VCaP (cell line): Measurements from ENCODE around the gene PSMD8.

Experiments
- H3K27ac ChIP-seq: fragments of 450-650 bp; 2 replicates; pipeline ENCODE4 v1.5.1; 2017
- TF ChIP-seq, protein P1 (sequence below): fragments of 450-650 bp; conservative IDR thresholded peaks from 2 replicates; pipeline ENCODE4 v1.5.1; 2017; ENCODE audit warnings: mild to moderate bottlenecking, moderate library complexity

PSMD8 gene

DNA sequence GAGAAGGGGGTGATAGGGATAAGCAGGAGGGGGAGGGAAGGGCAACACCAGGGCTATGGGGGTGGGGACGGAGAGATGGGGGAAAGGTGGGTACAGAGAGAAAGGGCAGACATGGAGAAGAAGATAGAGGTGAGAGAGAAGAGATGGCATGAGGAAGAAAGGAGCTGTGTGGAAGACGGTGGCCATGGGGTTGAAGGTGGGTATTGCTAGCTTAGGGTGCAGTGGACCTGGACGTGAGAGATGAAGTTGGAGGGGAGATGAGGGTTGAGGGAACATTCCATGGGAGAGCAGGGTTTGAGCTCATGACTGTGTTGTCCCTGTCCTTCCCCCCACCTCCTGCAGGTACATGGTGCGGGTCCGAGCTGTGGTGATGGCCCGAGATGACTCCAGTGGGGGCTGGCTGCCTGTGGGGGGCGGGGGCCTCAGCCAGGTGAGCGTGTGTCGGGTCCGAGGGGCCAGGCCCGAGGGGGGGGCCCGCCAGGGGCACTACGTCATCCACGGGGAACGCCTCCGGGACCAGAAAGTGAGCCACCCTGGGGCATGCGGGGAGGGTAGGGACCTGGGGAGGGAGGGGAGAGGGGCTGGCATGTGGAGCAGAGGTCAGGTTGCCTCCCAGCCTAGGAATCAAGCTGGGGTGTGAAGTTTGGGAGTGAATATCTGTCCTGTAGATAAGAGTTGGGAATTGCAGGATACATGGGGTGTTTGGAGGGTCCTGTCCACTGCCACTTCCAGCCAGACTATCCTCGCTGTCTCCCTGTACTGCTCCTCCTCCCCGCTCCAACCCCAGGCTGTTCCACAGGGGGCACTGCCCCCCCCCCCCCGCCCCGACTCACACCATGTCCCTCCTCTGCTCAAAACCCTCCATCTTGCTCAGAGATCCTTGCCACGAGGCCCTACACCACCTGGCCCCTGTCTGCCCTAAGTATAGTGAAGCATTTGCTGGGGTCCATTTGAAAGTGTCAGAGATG is 15.9 kb downstream of the PSMD8 start:
- H3K27ac ChIP-seq = no peak overlapping the region
- TF ChIP-seq, protein P1, sequence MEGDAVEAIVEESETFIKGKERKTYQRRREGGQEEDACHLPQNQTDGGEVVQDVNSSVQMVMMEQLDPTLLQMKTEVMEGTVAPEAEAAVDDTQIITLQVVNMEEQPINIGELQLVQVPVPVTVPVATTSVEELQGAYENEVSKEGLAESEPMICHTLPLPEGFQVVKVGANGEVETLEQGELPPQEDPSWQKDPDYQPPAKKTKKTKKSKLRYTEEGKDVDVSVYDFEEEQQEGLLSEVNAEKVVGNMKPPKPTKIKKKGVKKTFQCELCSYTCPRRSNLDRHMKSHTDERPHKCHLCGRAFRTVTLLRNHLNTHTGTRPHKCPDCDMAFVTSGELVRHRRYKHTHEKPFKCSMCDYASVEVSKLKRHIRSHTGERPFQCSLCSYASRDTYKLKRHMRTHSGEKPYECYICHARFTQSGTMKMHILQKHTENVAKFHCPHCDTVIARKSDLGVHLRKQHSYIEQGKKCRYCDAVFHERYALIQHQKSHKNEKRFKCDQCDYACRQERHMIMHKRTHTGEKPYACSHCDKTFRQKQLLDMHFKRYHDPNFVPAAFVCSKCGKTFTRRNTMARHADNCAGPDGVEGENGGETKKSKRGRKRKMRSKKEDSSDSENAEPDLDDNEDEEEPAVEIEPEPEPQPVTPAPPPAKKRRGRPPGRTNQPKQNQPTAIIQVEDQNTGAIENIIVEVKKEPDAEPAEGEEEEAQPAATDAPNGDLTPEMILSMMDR = no peak

DNA sequence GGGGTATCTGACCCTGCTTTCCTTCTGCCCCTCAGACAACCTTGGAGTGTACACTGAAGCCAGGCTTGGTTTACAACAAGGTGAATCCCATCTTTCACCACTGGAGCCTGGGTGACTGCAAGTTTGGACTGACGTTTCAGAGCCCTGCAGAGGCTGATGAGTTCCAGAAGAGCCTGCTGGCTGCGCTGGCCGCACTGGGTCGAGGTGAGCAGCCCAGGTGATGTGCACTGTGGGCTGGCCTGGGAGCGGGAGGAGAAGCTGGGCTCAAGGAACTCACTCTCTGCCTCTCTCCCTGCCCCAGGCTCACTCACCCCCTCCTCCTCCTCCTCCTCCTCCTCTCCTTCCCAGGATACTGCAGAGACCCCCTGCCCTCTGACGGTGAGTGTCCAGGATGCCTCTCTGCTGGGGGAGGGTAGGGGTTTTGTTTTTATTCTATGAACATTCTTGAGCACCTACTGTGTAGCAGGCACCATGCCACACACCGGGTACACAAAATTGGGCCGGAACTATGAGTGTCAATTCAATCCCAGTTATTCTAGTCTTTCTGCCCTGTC is 17.6 kb downstream of the PSMD8 start:
- H3K27ac ChIP-seq = no peak overlapping the region
- TF ChIP-seq, protein P1 = no peak

GRCh38 chr19:38392707-38393308 is 18.4 kb downstream of the PSMD8 start:
- TF ChIP-seq, protein P1 = no peak

GRCh38 chr19:38394488-38394887 is 20.1 kb downstream of the PSMD8 start:
- TF ChIP-seq, protein P1 = no peak
- H3K27ac ChIP-seq = no peak overlapping the region

More at GRCh38 chr19:38392707-38393308, 18.4 kb downstream of the PSMD8 start:
- no peak overlapping the region for H3K27ac ChIP-seq

DNA sequence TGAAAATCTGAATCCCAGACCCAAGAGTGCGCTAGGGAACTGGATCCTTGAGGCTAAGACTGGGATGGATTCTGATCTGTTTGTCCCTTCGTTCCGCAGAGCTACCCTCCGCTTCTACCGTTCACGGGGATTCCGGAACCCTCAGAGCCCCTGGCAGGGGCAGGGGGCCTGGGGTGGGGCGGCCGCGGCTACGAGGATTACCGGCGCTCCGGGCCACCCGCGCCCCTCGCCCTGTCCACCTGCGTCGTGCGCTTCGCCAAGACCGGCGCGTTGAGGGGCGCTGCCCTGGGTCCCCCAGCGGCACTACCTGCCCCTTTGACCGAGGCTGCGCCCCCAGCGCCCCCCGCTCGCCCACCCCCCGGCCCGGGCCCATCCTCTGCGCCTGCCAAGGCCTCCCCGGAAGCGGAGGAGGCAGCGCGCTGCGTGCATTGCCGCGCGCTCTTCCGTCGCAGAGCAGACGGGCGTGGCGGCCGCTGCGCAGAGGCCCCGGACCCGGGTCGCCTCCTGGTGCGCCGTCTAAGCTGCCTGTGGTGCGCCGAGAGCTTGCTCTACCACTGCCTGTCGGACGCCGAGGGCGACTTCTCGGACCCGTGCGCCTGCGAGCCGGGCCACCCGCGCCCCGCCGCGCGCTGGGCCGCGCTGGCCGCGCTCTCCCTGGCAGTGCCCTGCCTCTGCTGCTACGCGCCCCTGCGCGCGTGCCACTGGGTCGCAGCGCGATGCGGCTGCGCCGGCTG is 21.2 kb downstream of the PSMD8 start:
- TF ChIP-seq, protein P1 = no peak
- no peak overlapping the region for H3K27ac ChIP-seq

GRCh38 chr19:38399081-38399480 is 24.7 kb downstream of the PSMD8 start:
- TF ChIP-seq, protein P1 = no peak

GRCh38 chr19:38399537-38399936 is 25.2 kb downstream of the PSMD8 start:
- TF ChIP-seq, protein P1 = no peak
- H3K27ac ChIP-seq = no peak overlapping the region

More at GRCh38 chr19:38399081-38399480, 24.7 kb downstream of the PSMD8 start:
- H3K27ac ChIP-seq = no peak overlapping the region
